ENCODE measurements around the gene VAMP8. TPM values are rescaled to one million over a fixed set of nuclear protein-coding genes. Genes with fewer than 3 reads are reported as not detected.
"Not testable (repeated sequence)": the region's sequence is repeated elsewhere in the genome, so short reads cannot be mapped to it uniquely, and the experiment has no call there.

VAMP8 gene
- polyA plus RNA-seq, 3 donors, result 88.1 to 94.9 (median 88.3) TPM

DNA sequence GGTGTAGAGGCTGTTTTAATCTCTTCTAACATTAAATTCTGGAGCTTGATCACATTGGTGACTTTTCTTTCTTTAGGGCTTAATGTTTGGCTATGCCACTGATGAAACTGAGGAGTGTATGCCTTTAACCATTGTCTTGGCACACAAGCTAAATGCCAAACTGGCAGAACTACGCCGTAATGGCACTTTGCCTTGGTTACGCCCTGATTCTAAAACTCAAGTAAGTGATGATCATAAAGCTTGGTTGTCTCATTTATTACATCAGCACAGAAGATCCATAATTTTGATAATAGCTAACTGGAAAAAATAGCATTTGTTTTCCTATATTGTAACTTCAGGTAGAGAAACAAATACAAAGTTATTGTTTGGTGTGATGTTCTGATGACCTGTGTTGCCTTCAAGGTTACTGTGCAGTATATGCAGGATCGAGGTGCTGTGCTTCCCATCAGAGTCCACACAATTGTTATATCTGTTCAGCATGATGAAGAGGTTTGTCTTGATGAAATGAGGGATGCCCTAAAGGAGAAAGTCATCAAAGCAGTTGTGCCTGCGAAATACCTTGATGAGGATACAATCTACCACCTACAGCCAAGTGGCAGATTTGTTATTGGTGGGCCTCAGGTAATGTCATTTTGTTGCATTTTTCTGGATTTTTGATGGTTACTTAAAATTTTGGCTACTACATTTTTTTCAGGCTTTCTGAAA, 35.5 kb upstream of the VAMP8 start:
- DNase-seq (ENCODE audit: extremely low read depth in 1 of 11, low read depth in 9 of 11, low spot score in 4 of 11), result no peak

DNA sequence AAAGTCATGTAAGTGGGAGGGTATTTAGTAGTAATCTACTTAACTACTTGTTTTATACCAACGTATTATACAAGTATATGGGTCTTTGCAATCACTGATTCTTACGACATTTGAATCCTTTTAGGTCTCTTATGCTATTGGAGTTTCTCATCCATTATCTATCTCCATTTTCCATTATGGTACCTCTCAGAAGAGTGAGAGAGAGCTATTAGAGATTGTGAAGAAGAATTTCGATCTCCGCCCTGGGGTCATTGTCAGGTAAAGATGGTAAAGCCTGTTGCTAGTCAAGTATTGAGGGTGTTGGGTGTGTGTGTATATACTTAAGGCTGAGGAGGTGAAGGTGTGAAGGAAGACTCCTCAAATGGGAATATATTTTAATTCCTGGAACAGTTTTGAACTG, 34.6 kb upstream of the VAMP8 start:
- DNase-seq (ENCODE audit: extremely low read depth in 1 of 11, low read depth in 9 of 11, low spot score in 4 of 11), result no peak

DNA sequence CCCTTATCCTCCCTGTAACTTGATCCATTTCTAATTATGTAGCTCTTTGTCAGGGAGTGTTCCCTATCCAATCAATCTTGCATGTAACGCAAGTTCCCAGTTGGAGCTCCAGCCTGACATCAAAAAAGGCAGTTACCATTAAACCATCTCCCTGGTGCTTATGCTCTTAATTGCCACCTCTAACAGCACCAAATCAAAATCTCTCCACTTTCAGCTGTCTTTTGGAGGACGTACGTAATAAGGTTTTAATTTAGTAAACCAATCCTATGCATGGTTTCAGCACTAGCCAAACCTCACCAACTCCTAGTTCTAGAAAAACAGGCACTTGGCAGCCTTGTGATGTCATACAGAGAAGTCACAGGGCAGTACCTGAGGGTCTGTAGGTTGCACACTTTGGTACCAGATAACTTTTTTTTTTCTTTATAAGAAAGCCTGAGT, 33.1 kb upstream of the VAMP8 start:
- not testable (repeated sequence) for DNase-seq (ENCODE audit: extremely low read depth in 1 of 11, low read depth in 9 of 11, low spot score in 4 of 11)

DNA sequence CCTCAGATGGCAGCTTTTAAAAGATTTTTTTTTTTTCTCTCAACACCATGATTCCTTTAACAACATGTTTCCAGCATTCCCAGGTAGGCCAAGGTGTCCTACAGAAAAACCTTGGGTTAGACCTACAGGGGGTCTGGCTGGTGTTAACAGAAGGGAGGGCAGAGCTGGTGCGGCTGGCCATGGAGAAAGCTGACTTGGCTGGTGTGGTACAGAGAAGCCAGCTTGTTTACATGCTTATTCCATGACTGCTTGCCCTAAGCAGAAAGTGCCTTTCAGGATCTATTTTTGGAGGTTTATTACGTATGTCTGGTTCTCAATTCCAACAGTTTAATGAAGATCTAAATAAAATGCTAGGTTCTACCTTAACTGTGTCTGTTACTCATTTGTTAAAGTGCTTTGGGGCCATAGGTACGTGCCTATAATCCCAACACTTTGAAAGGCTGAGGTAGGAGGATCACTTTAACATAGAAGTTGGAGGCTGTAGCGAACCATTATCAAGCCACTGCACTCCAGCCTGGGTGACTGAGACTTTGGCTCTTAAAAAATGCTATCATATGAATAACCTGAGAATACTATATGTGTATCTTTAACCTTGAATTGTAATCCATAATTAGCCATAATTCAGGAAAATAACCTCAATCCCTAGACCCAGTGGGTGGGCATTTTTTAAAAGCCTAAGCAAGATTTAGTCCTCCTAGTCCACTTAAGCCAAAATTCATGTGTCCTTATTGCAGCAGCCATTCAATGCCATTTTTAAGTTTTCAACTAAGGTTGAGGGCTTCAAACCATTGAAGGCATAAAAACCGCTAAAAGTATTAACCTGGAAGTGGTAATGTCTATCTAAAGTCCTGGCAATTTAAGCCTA, 32.2 kb upstream of the VAMP8 start:
- not testable (repeated sequence) for DNase-seq (ENCODE audit: extremely low read depth in 1 of 11, low read depth in 9 of 11, low spot score in 4 of 11)

DNA sequence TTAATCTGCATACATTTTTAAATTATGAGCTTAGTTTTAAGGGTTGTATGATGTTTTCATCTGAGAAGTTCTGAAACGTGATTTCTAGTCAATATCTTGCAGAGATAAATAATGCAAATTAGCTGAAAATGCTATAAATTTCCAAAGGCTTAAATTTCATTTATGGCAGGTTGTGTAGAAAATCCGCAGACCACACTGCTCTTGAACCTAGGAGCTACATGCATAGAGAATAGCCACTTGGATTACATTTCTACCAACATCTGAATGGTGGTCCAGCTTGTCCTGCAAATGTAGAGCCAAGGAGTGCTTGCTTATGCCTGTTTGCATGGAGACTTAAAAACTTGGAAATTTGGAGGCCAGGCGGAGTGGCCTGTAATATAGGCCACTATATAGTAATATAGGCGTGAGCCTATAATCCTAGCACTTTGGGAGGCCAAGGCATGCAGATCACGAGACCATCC, 31.6 kb upstream of the VAMP8 start:
- DNase-seq (ENCODE audit: extremely low read depth in 1 of 11, low read depth in 9 of 11, low spot score in 4 of 11), result no peak

DNA sequence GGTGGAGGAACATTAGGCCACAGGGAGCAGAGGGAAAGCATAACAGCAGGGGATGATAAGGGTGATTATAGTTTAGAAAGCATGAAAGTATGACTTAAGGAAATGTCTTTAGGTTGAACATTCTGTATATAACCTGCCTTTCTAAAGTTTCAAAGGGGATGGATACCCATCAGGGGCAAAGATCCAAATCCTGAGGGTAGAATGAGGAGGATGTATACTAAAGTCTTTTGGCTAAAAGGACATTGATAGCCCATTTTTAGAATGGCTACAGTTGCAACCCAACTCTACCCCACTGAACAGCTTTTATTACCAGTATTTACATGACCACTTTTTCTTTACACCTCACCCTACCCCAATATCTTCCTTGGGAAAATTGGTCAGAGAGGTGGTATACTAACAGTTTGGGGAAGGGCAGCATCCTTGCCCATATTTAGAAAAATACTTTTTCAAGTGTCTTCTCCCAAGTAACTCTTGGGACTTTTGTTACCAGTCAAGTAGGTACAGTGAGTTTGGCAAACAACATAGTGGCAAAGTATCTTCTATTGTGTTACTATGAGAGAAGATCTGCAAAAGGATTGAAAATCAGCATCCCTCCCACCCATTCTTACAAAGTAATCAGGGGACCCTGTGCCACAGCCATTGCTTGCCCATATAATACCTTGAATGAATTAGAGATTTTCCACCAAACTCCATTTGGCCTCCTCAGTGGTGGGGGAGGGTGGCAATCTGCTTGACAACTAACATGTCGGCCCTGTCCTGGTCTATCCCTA, 30.1 kb upstream of the VAMP8 start:
- DNase-seq (ENCODE audit: extremely low read depth in 1 of 11, low read depth in 9 of 11, low spot score in 4 of 11), result no peak

DNA sequence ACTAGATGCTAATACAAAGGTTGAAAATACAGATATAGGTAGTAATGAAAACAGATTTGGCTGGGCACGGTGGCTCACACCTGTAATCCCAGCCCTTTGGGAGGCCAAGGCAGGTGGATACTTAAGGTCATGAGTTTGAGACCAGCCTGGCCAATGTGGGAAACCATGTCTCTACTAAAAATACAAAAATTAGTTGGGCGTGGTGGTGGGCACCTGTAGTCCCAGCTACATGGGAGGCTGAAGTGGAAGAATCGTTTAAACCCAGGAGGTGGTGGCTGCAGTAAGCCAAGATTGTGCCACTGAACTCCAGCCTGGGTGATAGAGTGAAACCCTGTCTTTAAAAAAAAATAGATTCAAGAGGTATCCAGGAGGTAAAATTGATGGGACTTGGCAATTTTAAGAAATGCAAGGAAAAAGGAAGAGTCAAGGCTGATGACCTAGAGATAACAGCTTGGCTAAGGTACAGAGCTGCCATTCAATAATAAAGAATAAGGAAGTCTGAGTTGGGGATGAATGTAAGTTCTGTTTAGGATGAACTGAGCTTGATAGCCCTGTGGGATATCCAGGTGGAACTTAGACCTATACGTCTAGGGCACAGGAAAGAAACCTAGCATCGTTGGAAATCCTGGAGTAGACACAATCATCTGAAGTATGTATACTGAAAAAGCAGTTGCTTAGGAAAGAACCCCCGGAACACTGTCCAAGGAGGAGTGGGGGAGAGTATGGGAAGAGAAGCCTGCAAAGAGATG, 29.4 kb upstream of the VAMP8 start:
- DNase-seq (ENCODE audit: extremely low read depth in 1 of 11, low read depth in 9 of 11, low spot score in 4 of 11), result no peak

DNA sequence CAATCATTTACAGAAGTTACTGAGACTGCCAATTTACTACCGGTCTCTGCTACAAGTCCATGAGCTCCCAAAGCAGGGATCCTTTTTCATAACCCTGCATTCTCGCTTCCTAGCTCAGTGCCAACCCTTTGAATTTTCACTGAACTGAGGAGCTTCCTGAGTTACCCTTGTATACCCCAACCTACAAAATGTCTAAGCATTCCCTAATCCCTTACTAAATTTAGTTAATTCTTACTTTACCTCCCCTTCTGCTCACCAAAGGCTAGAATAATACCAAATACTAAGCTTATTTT, 28.8 kb upstream of the VAMP8 start:
- no peak for DNase-seq (ENCODE audit: extremely low read depth in 1 of 11, low read depth in 9 of 11, low spot score in 4 of 11)

DNA sequence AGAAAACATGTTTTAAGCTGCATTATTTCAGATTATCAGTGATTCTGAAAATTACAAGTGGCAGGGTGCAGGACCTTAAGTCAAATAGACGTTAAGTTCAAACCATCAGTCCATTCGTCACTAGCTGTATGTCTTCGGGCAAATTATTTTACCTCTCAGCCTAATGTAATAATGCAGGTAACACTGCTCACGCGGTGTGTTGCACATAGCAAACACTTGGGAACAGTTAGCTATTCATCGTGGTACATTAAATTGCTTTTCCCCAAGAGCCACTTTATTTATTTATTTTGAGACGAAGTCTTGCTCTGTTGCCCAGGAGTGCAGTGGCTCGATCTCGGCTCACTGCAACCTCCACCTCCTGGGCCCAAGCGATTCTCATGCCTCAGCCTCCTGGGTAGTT, 28.3 kb upstream of the VAMP8 start:
- no peak for DNase-seq (ENCODE audit: extremely low read depth in 1 of 11, low read depth in 9 of 11, low spot score in 4 of 11)

DNA sequence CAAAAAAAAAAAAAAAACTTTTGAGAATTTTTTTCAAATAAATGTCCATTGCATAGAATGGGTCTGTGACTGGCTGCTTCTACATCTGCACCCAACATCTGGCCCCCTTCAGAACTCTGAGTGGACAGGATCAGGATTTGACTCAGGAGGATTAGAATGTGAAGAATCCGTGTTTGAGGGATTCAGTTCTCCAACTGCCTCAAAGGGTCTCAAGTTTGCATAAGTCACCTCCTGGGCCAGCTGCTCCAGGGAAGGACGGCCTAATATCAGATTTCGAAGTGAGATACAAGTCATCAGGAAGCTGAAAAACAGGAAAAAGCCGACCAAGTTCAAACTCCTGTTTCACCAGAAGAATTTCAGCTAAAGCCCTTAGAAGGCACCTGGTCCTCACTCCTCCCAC, 27.6 kb upstream of the VAMP8 start:
- DNase-seq (ENCODE audit: extremely low read depth in 1 of 11, low read depth in 9 of 11, low spot score in 4 of 11), result peak in 1 of 11 donors; percentile 33

DNA sequence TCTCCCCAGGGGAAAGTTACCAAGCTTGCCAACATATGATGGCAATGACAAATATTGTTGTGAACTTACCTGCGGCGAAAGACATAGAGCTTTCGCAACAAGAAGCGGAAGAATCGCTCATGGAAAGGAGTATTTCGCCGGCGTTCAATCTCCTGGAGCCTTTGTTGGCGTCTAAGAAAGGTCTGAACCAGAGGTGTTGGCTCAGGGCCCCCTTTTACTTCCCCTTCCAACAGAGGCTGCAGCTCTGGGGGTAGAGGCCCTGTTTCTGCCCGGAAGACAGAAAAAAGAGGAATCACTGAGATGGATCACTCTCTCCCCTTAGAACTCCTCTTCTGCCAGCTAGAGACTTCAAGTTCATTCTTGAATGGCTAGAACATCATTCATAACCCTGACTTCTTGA, 26.9 kb upstream of the VAMP8 start:
- no peak for DNase-seq (ENCODE audit: extremely low read depth in 1 of 11, low read depth in 9 of 11, low spot score in 4 of 11)

DNA sequence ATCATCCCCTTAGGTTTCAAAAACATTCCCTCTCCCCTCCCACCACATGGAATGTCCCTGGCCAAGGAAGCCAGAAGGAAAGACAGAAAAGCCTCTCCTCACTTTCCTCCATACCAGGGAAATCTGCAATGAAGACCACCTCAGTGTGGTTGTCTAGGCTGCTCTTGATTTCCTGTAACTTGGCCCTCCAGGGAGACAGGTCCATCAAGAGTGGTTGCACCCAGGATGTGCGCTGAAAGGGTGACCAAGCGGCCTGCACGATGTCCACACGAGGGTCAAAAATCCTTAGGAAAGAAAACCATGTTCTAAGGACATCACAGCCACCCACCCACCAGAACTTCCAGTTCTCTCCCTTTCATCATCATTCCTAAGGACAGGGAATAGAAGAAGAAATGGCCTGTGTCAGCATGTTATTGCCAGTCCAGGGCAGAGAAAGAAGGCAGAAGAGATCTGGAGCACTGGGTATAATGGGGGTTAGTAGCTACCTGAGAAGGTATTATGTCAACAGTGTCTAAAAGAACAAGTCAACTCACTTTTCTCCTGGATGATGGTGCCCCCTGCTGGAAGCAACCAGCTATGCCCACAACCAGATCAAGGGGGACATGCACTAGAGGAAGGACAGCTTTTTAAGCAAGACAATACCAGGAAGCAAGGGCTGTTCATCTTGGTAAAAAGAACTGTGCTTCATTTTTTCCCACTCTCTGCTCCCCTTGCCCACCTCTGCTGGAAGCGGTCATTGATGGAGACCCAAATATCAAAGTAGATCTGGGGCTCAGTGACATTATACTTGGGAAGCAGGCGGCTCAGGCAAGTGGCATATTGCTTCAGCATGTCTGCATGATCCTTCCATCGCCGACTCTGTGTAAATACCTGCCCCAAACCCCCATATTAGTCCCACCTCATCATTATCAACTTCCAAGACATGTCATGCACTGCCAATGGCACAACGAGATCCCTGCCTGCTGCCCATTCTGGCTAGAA, 25.4 kb upstream of the VAMP8 start:
- peak in 6 of 11 donors; percentile 64 to 84 (median 70) for DNase-seq (ENCODE audit: extremely low read depth in 1 of 11, low read depth in 9 of 11, low spot score in 4 of 11)

DNA sequence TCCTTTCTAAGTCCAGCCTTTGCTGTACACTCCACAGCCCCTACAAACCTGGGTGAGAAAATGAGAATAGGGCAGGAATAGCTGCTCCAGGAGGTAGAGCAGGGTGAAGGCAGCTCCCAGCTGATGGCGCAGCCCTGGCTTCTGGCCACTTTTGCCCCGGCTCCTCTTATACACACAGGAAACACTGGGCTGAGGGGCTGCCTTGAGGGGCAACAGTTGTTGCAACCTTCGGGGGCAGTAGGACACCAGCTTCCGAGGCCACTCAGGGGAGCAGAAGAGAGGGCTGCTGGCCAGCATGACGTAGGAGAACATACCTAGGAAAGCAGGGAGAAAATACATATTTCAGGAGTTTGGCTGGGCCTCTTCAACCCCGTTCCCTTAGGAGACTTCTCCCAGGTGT, 24.2 kb upstream of the VAMP8 start:
- no peak for DNase-seq (ENCODE audit: extremely low read depth in 1 of 11, low read depth in 9 of 11, low spot score in 4 of 11)

DNA sequence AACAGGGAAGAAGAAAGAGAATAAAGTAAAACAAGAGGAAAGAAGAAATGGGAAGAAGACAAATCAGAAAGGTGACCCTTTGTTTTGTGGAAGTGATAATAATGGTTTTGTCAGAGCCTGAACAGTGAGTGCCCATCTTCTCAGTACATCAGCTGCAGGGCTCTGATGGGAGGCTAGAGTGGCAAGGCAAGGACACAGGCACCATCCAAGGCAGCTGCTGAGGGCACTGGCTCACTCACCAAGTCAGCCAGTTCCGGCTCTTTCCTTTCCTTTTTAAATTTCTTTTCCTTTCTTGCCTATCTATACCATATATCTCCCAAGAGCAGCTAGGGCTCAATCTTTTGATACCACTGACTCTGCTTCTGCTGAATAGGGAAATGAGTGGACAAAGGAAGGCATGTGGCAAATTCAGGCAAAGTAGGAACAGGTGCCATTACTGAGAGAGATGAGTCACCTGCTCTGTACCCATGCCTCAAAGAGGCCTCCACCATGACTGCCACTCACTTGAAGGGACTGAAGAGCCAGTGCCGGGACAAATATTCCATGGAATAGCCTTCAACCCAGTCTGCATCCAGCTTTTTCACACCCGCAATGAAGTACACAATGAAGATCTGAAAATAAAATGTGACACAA, 22.3 kb upstream of the VAMP8 start:
- DNase-seq (ENCODE audit: extremely low read depth in 1 of 11, low read depth in 9 of 11, low spot score in 4 of 11), result no peak

DNA sequence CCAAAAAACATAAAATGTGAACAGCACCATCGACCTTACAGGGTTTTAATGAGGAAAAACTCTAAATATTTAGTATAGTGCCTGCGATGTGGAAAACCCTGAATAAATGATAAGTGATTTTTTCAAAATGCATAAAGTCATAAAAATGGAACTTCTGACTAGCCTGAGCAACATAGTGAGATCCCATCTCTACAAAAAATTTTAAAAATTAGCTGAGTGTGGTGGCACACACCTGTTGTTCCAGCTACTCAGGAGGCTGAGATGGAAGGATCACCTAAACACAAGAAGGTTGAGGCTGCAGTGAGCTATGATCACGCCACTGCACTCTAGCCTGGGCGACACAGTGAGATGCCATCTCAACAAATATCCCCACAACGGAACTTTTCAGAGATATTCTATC, 20.3 kb upstream of the VAMP8 start:
- no peak for DNase-seq (ENCODE audit: extremely low read depth in 1 of 11, low read depth in 9 of 11, low spot score in 4 of 11)

DNA sequence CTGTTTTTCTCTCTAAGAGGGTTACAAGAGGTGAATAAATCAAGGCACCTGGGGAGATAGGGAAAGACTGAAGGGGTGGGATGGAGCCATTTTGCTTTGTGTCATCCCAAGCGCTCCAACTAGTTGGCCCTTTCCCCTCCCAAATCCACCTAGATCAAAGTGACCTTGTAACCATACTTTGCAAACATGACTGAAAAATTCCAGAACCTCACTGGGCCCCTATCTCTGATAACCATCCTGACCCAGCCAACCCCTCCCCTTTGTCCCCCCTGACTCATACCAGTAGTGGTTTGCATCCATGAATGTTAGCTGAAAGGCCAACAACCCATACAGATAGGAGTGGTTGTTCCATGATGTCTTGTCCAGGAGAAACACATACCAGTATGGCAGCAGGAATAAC, 19.2 kb upstream of the VAMP8 start:
- DNase-seq (ENCODE audit: extremely low read depth in 1 of 11, low read depth in 9 of 11, low spot score in 4 of 11), result no peak

DNA sequence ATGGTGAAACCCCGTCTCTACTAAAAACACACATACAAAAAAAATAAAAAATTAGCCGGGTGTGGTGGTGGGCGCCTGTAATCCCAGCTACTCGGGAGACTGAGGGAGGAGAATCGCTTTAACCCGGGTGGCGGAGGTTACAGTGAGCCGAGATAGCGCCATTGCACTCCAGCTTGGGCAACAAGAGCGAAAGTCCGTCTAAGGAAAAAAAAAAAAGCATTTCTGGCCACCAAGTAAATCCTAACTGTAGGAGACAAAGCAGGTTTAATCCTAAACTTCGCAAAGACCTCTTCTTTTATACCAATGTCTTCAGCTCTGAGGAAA, 17.0 kb upstream of the VAMP8 start:
- DNase-seq (ENCODE audit: extremely low read depth in 1 of 11, low read depth in 9 of 11, low spot score in 4 of 11), result not testable (repeated sequence)

DNA sequence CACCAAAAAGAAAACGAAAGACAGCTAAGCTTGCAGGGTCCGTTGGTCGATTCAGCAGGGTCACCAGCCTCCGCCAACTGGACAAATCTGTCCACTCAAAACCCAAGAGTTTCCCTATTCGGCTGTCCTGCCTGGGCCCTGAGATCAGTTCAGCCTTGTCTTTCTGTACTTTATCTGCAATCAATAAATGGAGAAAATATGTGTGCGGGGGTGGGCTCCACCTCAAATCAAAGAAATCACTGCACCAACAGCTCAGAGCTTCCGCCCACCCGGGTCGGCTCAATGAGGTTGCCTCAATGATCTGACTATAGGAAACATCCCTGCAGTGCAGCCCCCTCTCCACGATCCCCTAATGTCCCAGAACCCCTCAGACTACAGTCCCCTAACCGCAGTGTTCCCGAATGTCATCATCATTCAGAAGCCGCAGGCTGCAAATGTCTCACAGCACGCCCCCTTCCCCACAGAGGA, 16.5 kb upstream of the VAMP8 start:
- DNase-seq (ENCODE audit: extremely low read depth in 1 of 11, low read depth in 9 of 11, low spot score in 4 of 11), result no peak
